ENCODE data around the gene TEX13B. TPM values are rescaled to one million over a fixed set of nuclear protein-coding genes. Genes with fewer than 3 reads are reported as not detected.

TEX13B gene
- total and polyA plus RNA-seq, 4 donors = not detected

DNA sequence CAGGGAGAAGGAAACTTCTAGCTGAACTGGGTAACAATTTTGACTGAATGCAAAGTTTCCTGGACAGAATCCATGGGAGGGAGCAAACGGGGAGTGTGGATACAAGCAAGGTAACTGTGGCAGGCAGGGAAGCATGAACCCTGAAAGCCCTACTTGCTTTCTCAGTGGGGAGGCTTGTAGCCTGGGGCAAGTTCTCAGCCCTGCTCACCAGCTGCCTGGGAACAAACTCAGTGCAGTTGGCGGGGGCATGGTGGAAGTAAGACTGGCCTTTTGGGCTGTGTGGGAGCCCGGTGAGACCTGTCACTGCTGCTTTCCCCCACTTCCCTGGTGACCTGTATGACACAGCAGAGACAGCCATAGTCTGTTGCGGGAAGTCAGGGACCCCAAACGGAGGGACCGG lies 14.0 kb upstream of the TEX13B start:
- Histone ChIP-seq H3K36me3 (ENCODE audit: control insufficient read depth in 4 of 4, insufficient read depth in 3 of 4, low read depth in 1 of 4, low read length in 3 of 4) (no peaks in the 10 kb centered on the region), H3K27ac (ENCODE audit: low read depth in 1 of 2, low read length in 2 of 2) (no peak overlapping the region), H3K27me3 (ENCODE audit: control insufficient read depth in 4 of 4, insufficient read depth in 4 of 4, low read length in 3 of 4) (no peaks in the 10 kb centered on the region), H3K4me1 (ENCODE audit: control insufficient read depth in 4 of 4, insufficient read depth in 4 of 4, low read length in 3 of 4) (peaks cover 0 to 3% (median 0%) of the 10 kb centered on the region in 4 donors), H3K4me3 (ENCODE audit: low read depth in 1 of 3, low read length in 3 of 3) (no peak overlapping the region), H3K9ac (ENCODE audit: low read depth in 1 of 2, low read length in 2 of 2) (no peak overlapping the region), H3K9me3 (ENCODE audit: control insufficient read depth in 4 of 4, low read length in 3 of 4) (no peaks in the 10 kb centered on the region)
- 83% methylated on average over 6 of the region's 6 CpGs for WGBS
- no peak for DNase-seq (ENCODE audit: low spot score)
- TF ChIP-seq GABPA (IDR thresholded peaks at IDR 0.05 in 1 of 2, conservative IDR thresholded peaks at IDR 0.05 in 1 of 2) (no peak), RXRA (IDR thresholded peaks at IDR 0.05) (no peak), EGR1 (IDR thresholded peaks at IDR 0.05; ENCODE audit: low read depth in 2 of 2) (no peak), NR2F2 (IDR thresholded peaks at IDR 0.05) (no peak), RAD21 (IDR thresholded peaks at IDR 0.05) (no peak), SP1 (IDR thresholded peaks at IDR 0.05) (no peak), TAF1 (conservative IDR thresholded peaks at IDR 0.05) (no peak), FOXA1 (IDR thresholded peaks at IDR 0.05) (no peak)
- TF ChIP-seq, protein P1, sequence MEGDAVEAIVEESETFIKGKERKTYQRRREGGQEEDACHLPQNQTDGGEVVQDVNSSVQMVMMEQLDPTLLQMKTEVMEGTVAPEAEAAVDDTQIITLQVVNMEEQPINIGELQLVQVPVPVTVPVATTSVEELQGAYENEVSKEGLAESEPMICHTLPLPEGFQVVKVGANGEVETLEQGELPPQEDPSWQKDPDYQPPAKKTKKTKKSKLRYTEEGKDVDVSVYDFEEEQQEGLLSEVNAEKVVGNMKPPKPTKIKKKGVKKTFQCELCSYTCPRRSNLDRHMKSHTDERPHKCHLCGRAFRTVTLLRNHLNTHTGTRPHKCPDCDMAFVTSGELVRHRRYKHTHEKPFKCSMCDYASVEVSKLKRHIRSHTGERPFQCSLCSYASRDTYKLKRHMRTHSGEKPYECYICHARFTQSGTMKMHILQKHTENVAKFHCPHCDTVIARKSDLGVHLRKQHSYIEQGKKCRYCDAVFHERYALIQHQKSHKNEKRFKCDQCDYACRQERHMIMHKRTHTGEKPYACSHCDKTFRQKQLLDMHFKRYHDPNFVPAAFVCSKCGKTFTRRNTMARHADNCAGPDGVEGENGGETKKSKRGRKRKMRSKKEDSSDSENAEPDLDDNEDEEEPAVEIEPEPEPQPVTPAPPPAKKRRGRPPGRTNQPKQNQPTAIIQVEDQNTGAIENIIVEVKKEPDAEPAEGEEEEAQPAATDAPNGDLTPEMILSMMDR (IDR thresholded peaks at IDR 0.05; ENCODE audit: low read depth, low read length, missing input control) = no peak
- TF ChIP-seq, protein P2, sequence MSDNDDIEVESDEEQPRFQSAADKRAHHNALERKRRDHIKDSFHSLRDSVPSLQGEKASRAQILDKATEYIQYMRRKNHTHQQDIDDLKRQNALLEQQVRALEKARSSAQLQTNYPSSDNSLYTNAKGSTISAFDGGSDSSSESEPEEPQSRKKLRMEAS (IDR thresholded peaks at IDR 0.05) = no peak

DNA sequence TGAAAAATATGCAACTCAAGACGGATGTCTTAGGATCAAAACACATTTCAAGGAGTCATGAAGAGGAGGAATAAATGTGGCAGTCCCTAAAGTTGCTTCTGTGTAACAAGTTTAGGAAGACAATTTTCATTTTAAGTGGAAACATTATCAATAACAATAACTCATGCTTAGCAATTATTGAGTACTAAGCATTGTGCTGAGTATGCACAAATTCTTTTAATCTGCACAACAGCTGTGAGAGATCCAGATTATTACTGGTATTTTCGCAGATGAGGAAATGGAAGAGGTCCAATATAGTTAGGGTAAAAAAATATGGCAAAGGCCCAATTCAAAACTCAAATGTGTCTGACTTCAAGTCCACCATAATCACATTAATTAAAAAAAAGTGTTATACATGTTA lies 2.9 kb upstream of the TEX13B start:
- TF ChIP-seq FOXA1 (IDR thresholded peaks at IDR 0.05) (no peak), EGR1 (IDR thresholded peaks at IDR 0.05; ENCODE audit: low read depth in 2 of 2) (no peak), RAD21 (IDR thresholded peaks at IDR 0.05) (no peak), RXRA (IDR thresholded peaks at IDR 0.05) (no peak), HNF4A (conservative IDR thresholded peaks at IDR 0.05) (no peak), GABPA (IDR thresholded peaks at IDR 0.05 in 1 of 2, conservative IDR thresholded peaks at IDR 0.05 in 1 of 2) (no peak), NR2F2 (IDR thresholded peaks at IDR 0.05) (no peak), HNF4G (IDR thresholded peaks at IDR 0.05) (no peak), FOXA2 (IDR thresholded peaks at IDR 0.05) (no peak), TAF1 (conservative IDR thresholded peaks at IDR 0.05) (no peak), SP1 (IDR thresholded peaks at IDR 0.05) (no peak)
- TF ChIP-seq, protein P3, sequence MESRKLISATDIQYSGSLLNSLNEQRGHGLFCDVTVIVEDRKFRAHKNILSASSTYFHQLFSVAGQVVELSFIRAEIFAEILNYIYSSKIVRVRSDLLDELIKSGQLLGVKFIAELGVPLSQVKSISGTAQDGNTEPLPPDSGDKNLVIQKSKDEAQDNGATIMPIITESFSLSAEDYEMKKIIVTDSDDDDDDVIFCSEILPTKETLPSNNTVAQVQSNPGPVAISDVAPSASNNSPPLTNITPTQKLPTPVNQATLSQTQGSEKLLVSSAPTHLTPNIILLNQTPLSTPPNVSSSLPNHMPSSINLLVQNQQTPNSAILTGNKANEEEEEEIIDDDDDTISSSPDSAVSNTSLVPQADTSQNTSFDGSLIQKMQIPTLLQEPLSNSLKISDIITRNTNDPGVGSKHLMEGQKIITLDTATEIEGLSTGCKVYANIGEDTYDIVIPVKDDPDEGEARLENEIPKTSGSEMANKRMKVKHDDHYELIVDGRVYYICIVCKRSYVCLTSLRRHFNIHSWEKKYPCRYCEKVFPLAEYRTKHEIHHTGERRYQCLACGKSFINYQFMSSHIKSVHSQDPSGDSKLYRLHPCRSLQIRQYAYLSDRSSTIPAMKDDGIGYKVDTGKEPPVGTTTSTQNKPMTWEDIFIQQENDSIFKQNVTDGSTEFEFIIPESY (IDR thresholded peaks at IDR 0.05) = no peak
- TF ChIP-seq, protein P1 (IDR thresholded peaks at IDR 0.05; ENCODE audit: low read depth, low read length, missing input control) = no peak
- TF ChIP-seq, protein P2 (IDR thresholded peaks at IDR 0.05) = no peak
- H3K36me3 ChIP-seq (ENCODE audit: control insufficient read depth in 4 of 4, insufficient read depth in 3 of 4, low read depth in 1 of 4, low read length in 3 of 4) = no peaks in the 10 kb centered on the region
- no peak for DNase-seq (ENCODE audit: low spot score)
- WGBS = 77% methylated on average over 2 of the region's 2 CpGs
- no peaks in the 10 kb centered on the region for H3K9me3 ChIP-seq (ENCODE audit: control insufficient read depth in 4 of 4, low read length in 3 of 4)
- no peaks in the 10 kb centered on the region for H3K4me1 ChIP-seq (ENCODE audit: control insufficient read depth in 4 of 4, insufficient read depth in 4 of 4, low read length in 3 of 4)
- H3K4me3 ChIP-seq (ENCODE audit: low read depth in 1 of 3, low read length in 3 of 3) = no peak overlapping the region
- H3K9ac ChIP-seq (ENCODE audit: low read depth in 1 of 2, low read length in 2 of 2) = no peak overlapping the region
- H3K27me3 ChIP-seq (ENCODE audit: control insufficient read depth in 4 of 4, insufficient read depth in 4 of 4, low read length in 3 of 4) = no peaks in the 10 kb centered on the region
- H3K27ac ChIP-seq (ENCODE audit: low read depth in 1 of 2, low read length in 2 of 2) = no peak overlapping the region

Data from liver (tissue), 9 donors.